Stimulated activated CD8-positive, alpha-beta memory T cell treated with anti-CD3 and anti-CD28 coated beads, Interleukin-15, amount 100 ng/mL, for 24 hours (primary cell): ENCODE data around the gene PIGO.

Experiments used
- DNase-seq: peaks from one replicate; pipeline ENCODE4 v3.0.0-alpha.2; 2020; ENCODE audit warnings: low read depth

PIGO gene

DNA sequence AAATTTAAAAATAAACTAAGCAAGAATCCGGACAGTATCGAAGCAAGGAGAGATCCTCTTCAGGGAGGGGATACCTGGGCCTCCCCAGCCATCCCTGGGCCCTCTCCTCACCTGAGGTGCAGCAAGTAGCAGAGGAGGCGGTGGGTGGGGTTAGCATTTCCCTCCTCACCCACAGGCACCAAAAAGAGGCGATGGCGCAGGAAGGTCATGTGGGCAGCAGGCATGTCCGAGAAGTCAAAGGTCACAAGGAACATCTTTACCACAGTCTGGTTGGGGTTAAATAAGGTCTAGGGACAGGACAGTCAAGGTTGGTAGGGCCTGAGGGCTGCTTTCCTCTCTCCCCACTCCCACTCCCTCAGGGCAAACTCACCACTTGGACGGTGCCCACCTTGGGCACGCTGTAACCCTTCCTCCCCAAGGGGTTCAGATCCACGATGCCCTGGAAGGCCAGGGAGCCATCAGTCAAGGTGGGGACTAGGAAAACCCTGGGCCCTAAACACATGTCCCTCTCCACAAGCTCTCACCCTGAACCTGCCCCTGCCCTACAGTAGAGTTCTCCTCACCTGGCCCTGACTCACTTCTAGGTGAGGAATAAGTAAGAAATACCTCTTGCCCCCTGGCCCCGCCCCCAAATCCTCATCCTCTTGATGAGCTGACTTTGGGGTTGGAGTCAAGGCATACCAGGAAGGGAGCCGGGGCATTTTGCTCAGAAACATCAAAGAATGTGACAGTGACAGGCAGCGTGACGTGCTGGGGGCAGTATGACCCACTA, 9.4 kb upstream of the PIGO start:
- DNase-seq = no peak

DNA sequence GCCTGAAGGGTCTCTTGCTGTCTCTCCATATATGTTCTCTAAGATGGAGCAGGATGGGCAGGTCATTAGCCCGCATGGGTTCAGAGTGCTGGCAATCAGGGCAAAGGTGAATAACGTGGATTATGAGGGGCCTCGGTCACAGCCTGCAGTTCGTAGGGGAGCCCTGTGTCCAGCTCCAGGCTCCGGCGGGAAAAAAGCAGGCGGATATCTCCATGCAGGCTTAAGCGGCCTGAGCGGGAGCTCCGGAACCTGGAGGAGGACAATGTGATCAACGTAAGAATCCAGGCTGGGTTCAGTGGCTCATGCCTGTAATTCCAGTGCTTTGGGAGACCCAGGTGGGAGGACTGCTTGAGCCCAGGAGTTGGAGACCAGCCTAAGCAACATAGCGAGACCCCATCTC, 8.7 kb upstream of the PIGO start:
- DNase-seq = no peak

DNA sequence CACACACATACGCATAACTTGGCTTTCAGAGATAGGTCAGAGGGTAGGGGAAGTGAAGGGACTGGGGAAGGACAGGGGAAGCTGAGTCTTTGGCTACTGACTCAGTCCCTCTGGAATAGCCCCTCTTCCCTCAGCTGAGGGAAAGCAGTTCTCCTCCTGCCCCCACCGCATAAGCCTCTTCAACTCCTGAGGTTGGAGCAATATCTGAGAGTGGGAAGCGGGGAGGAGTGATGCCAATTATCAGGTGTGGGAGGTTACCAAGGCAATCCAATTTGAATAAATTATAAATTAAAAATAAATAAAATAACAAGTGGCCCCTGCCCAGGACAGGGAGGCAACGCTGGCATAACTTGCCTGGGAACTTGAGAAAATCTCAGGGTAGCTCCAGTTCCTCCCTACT, 8.2 kb upstream of the PIGO start:
- no peak for DNase-seq

DNA sequence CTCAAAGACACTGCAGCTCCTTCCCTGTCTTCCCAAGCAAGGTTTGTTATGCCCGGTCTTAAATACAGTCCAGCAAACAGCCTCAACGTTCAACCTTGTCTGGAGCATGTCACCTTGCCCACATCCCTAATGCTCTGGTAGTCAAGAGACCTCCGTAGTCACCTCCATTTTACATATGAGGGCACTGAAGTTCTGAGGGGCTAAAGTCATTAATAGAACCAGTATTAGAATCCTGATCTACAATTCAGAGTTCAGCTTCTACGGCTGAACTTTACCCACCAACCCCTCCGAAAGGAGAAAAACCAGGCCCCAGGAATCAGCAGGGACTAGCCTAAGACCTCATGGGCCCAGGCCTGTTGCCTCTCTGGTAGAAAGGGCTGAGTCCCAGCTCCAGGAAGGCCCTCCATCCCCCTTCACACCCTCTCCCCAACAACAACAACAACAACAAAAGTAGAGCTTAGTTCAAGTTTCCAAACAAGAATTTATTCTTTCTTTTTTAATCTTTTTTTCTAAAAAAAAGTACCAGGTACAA, 7.3 kb upstream of the PIGO start:
- no peak for DNase-seq

DNA sequence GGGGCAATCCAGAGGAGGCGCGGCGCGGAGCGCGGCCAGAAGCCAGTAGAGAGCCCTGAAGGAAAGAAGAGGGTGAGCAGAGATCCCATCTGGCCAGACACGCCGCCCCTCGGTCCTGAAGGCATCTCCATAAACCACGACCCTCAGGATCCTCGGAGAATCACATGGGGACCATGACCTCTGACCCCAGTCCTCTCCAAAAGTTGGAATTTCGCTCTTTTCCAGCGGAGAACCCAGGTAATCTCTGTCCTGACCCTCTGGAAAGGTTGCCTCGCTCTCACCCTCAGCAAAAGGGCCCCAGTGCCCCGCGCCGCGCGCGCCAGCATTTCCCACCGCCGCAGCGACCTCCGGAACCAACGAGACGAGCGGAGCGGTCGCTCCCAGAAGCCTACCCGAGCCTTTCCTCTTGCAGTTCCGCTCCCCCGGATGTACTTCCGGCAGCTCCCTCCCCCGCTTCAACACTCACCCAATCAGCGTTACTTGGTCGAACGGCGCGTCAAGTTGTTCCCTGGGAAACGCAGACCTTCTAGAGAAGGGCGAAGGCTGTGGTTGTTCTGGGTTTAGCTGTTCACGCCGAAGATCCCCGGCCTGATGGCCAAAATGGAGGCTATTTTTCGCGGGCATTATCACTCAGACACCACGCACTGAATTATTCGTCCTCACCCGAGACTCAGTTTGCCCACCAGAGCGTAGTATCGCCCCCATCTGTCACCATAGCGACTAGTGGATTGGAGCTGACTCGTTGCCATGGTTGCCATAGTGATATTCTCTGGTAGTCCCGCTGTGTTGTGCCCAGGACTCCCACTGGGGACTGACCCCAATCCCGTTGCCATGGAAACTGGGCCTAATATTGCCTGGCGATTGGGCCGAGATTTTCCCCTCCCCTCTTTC, 6.6 kb upstream of the PIGO start, which contains the start of gene STOML2:
Gene STOML2 (minus strand): TSS at position 363 of the 891 bp plus-strand sequence. CDS start 37 bp downstream, at position 326.
- peak; percentile 81 for DNase-seq

DNA sequence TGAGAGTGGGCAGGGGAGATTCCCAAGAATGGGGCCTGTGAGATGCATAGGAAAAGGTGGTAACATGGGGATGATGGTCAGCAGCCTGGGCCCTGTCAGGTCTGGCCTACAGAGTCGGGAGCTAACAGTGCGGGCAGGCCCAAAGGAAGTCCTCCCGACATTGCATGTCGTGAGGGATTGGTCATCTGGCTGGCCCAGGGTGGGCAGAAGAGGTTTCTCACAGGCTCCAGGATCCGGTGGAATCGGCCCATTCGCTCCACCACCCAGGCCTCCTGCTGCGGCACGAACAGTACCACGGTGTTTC, 6.0 kb upstream of the PIGO start:
- DNase-seq = no peak

DNA sequence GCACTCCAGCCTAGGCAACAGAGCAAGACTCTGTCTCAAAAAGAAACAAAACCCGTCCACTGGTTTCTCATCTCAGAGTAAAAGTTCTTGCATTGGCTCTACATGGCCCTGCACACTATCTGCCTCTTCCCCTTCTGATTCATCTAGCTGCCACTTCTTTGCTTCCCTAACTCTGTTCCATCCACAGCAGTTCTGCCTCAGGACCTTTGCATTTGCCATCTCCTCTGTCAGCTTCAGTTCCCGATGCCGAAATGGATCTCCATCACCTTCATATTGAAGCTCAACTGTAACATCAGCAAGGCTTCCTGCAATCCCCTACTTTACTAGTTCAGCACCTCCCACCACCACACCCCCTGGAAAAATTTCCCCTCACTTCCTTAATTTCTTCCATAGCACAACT, 1.2 kb upstream of the PIGO start:
- no peak for DNase-seq

DNA sequence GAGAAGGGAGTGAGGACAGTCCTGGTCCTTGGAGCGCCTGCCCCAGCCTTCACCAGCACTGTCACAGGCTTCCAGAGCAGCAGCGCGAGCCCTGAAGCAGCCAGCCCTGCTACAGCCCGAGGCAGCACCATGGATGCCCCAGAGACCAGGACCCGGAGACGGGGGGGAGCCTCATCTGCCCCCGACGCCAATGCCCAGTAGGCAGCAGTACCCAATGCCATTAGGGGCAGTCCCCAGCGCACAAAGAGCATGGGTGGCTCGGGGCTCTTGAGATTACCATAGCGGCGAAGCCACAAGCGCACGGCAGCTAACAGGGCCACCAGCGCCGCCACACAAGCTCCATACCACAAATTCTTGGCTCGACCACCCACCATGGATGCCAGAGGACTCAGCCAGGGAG, 4.9 kb downstream of the PIGO start:
- DNase-seq = no peak

DNA sequence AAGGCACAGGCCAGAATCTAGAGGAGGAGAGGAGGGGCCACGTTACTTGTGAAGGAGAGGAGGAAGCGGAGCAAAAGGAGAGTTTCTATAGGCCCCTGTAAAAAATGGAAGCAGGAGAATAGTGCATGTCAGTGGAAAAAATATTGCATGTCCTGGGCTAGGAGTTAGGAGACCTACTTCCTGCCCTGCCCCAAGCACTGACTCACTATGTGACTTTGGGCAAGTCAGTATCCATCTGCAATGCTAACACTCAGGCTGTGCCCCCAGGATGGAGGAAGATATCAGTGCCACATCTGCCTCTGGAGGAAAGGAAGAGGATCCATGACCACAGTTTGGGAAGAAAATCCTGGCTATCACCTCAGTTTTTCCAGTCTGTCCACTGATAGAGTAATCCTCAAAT, 7.0 kb downstream of the PIGO start:
- DNase-seq = no peak

DNA sequence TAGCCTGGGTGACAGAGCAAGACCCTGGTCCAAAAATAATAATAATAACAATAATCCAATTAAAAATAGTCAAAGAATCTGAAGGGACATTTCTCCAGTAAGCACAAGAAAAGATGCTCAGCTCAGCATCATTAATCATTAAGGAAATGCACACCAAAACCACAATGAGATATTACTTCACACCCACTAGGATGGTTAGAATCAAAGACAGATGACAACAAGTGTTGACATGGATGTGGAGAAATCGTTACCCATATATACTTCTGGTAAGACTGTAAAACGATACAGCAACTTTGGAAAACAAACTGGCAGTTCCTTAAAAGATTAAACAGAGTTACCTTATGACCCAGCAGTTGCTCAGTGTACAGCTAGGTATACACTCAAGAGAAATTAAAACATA, 11.3 kb downstream of the PIGO start:
- no peak for DNase-seq

DNA sequence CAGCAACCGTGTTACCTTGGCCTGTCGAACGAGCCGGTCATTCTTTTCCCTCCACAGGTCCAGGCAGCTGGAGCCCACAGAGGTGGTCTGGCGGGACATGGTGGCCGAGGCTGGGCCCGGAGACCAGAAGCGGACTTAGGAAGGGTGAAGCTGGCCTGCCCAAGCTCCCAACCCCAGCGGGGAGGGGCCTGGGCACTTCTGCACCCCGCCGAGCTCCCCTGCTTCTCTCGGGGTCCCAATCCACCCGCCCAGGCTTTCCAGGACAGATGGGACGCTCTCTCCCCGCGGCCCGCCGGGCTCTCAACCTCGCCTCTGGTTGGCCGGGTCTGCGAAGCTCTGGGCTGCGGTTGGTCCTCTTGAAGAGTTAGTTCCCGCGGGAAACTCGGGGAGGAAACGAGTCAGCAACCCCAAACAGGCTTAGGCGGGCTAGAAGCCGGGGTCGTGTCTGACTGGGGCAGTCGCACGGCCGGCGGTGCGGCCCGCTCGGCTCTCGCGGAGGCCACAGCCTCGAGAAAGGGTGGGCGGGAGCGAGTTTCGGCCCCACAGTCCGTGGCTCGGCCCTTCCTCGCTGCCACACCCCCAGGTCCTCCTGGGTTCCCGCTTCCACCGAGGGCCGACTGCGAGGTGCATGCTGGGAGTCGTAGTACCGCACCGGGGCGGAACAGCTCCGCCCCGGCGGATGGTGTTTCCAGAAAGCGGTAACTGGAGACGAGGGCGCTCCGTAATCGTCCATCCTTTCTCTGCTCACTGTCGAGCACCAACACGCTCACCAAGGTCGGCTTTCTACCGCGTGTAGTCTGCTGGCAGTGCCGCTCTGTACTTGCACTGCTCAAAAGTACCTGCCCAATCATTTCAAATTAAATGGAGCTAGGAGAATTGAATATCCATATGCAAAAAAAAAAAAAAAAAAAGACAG, 16.7 kb downstream of the PIGO start, which contains the start of gene FANCG:
Gene FANCG (minus strand): TSS at position 517 of the 916 bp plus-strand sequence. CDS start 418 bp downstream, at position 99.
- peak; percentile 56 for DNase-seq

DNA sequence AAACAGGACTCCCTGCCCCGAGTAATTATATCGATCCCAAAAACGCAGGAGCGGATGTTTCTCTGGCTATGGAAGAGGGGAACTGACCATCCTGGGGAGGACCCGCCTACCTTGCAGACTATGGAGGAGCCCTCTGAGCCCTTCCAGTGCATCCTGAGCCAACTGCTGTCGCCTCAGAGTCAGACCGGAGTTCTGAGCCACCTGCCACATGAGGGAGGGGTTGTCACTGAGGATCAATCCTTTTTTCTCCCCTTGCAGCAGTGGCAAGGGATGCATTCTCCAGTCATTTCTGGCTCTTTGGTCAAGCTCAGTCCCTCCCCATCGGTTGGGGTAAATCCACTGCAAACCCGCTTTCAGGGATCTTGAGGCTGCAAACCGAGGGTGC, 17.4 kb downstream of the PIGO start:
- DNase-seq = no peak

DNA sequence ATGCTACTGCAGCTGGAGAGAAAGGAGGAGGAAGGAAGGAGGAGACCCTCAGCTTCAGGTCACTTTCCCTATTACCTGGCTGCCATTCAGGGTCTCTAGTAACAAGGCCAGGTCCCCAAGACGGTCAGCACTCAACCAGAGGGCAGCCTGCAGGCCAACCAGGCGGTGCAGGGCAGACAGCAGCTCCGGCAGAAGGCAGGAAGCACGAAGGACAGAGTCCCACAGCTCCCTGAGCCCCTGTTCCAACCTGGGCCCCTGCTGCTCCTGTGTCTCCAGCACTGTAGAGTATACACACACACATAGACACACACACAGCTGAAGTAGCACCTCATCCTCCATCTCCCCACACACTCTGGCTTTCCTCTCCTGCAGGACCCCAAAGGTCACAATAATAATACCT, 18.3 kb downstream of the PIGO start:
- no peak for DNase-seq

DNA sequence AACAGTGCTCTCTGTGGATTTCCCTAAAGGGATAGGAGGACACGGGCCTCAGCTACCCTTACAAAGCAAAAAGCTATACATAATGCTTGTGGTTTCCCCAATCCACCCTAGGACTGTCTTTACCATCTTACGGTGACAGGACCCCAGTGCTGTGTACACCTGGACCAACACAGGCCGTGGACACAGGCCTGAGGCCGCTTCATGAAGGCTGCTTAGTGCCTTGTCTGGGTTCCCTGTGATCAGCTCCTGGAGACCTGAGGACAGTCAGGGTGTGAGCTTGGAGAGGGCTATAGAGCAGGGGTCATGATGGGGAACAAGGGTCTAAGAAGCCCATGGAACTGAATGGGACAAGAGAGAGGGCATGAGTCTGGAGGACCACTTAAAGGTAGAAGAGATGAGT, 19.5 kb downstream of the PIGO start:
- no peak for DNase-seq

DNA sequence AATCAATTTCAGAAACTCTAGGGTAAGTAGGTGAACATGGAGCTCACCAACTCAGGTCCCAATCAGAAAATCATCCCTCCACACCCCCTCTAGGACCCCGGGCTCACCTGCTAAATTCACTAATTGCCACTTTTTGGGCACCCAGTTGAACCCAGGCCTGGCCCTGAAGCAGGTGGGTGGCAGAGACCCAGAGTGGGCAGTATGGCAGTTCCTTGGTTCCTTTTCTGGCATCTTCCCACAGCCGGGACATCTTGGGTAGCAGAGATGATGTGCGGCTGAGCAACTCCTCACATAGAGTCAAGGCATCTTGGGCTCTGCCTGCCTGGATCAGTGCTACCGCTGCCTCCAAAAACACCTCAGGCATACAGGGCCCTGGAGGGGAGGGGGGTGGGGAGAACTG, 21.0 kb downstream of the PIGO start:
- DNase-seq = no peak

DNA sequence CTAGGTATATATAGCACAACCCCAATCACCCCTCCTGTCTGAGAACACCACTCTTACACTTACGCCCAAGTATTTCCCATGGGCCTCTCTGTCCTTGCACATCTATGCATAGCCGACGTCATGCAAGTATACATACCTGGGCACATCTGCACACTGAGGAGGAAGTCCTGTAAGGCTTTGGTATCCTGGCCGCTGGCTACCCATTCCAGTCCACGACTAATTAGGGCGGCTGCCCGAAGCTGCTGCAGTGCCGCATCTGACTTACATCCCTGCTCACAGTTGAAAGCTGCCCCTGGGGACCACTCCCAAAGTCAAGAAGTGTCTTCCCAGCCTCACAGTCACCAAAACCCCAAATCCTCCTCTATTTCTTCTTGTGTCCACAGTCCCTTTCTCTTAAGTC, 21.6 kb downstream of the PIGO start:
- no peak for DNase-seq

DNA sequence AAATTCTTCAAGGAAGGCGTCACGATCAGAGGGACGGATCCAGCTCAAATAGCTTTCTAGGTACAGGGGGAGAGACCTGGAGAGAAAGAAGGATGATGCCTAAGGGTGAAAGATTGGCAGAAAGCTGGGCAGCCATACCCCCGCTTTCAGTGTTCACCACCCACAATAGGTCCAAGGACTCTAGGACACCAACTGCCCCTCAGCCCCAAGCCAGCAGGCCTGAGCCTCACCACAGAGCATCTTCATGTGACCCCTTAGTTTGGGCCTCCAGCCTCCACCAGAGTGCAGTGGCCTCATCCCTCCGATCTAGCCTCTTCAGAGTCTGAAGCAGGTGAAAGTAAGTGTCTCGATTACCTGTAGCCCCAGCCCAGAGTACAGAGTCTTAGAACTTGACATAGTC, 22.2 kb downstream of the PIGO start:
- DNase-seq = no peak

DNA sequence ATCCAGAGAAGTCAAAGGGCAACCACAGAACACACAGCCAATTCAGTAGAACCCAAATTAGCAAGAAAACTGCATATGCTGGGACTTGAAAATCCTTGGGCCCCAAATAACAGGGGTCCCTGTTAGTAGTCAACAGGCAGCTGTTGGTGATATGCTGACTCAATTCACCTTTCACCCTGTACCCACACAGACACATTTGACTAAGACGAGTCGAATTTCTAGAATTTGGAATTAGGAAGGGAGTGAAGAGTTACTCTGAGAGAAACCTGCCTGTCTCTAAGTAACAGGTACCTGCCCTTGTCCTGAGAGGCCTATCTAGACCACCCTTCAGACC, 23.1 kb downstream of the PIGO start:
- no peak for DNase-seq

DNA sequence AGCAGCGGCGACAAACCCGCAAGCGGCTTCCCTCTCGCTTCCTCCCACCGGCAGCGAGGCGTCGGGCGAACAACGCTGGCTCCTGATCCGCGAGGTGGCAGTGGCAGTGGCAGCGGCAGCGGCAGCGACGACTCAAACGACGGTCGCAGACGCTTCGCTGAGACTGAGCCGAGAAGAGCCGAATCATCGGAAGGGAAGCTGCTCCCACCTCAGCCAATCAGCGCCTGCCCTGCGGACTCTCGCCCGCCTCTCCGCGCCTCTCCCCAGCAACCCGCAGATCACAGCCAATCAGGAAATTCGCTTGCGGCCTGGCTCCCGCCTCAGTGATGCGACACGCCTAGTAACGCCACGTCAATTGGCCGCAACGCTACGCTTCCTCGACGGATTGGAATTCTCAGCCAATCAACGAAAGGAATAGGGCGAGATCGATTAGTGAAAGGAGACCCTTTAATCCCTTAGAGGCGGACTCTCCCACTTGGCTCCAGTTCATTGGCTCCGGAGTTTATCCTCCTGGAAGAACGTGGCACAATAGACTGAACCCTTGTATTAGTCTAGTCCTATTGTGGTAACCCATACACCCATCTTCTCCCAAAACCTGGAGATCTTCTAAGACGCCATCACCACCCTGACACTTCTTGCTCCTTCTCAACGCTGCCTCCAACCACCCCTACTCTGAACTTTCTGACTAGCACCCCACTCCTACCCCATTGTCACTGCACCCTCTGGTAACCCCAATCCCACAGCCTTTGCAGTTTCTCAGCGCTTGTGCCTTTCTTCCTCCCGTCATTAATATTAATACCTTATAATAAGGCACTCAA, 23.7 kb downstream of the PIGO start, which contains the start of gene VCP:
Gene VCP (minus strand): TSS at position 165 of the 818 bp plus-strand sequence. CDS start 272 bp downstream, outside the sequence.
- DNase-seq = peak; percentile 82

DNA sequence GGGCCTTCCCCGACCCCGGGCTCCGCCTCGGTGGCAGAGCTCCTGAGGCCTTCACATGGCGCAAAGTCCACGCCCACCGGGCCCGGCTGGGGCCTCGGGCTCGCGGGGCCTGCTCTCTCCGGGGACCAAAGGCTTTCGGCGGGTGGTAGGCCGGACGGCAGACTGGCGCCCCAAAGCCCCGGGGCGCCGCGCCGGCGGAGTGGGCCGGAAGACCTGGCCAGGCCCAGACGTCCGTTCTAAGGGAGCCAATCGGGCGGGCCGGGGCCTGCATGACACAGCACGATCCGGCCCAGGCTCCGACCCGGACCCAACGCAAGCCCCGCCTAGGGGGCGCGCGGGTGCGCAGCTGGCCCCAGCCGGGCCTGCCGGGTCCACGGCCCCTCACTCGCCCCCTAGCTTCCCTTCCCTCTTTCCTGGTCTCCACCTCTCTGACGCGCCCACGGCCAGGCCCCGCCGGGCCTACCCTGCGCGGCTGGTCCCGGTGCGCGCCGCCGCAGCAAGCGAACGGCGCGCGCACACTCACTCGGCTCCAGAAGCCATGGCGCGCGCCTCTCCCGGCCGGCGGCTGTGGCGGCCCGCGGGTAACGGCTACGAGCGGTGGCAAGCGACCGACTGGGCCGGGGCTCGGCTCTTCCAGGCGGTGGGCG, 24.5 kb downstream of the PIGO start:
- DNase-seq = peak; percentile 53
